ENCODE data around the gene POU6F2. TPM values are rescaled to one million over a fixed set of nuclear protein-coding genes. Genes with fewer than 3 reads are reported as not detected.

POU6F2 gene
- total RNA-seq, 1 experiment from 2014 or later: 0.19 TPM

- peaks cover 7% of the 10 kb centered on the region for H3K4me1 Mint-ChIP-seq (ENCODE audit: insufficient read depth, unreplicated experiment)
- ChIA-PET CTCF (interaction anchor here (0.5 to 1.5 kb wide), 20 partner anchors 10 to 622 kb away, joined by 3 to 7 read pairs (median 4); no protein-coding TSS in a partner anchor), POLR2A (no interaction called here)
- no peaks in the 10 kb centered on the region for H3K9me3 Mint-ChIP-seq (ENCODE audit: unreplicated experiment)
- DNase-seq (ENCODE audit: unreplicated experiment): peak; percentile 65
- H3K27ac Mint-ChIP-seq (ENCODE audit: low read depth, unreplicated experiment): no peak overlapping the region
- no peak overlapping the region for H3K4me3 Mint-ChIP-seq (ENCODE audit: unreplicated experiment)
- H3K36me3 Mint-ChIP-seq (ENCODE audit: insufficient read depth, unreplicated experiment): no peaks in the 10 kb centered on the region
- peaks cover 57% of the 10 kb centered on the region for H3K27me3 Mint-ChIP-seq (ENCODE audit: insufficient read depth, unreplicated experiment)
- TF ChIP-seq CTCF (IDR thresholded peaks at IDR 0.05; ENCODE audit: unreplicated experiment): peak; percentile 82
- no TSS peak for BruUV-seq (replicated peaks)
- intact Hi-C loops (cut with micrococcal nuclease): loop anchor here (1.0 kb wide), 3 partner anchors 135 to 588 kb away; no protein-coding TSS in a partner anchor
These were observed 45.1 kb upstream of the POU6F2 start for GRCh38 chr7:38932509-38933168.

DNA sequence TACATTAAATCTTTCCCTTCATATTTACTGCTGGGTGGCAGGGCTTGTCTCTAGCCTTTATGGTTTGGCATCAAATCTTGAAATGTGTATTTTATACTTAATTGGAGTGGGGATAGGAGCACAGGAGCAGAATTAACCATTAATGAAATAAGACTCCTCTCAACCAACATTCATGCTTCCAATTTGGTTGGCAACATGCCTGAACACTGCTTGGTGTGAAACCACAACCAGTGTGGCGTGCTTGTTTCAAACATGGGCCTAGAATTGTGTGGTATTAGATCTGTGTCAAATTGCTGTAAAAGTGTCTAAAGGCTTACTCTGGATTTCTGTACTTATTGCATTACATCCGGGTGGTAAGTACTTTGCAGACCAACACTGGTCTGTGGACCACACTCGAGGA lies 43.7 kb upstream of the POU6F2 start:
- ChIA-PET CTCF (interaction anchor here (0.7 kb wide), 1 partner anchor 64 kb away, joined by 3 read pairs; no protein-coding TSS in a partner anchor), POLR2A (no interaction called here)
- Mint-ChIP-seq H3K9me3 (ENCODE audit: unreplicated experiment) (no peaks in the 10 kb centered on the region), H3K27ac (ENCODE audit: low read depth, unreplicated experiment) (no peak overlapping the region), H3K27me3 (ENCODE audit: insufficient read depth, unreplicated experiment) (peaks cover 71% of the 10 kb centered on the region), H3K36me3 (ENCODE audit: insufficient read depth, unreplicated experiment) (no peaks in the 10 kb centered on the region), H3K4me3 (ENCODE audit: unreplicated experiment) (no peak overlapping the region), H3K4me1 (ENCODE audit: insufficient read depth, unreplicated experiment) (peaks cover 7% of the 10 kb centered on the region)
- no TSS peak for BruUV-seq (replicated peaks)
- no peak for TF ChIP-seq CTCF (IDR thresholded peaks at IDR 0.05; ENCODE audit: unreplicated experiment)
- no peak for DNase-seq (ENCODE audit: unreplicated experiment)
- intact Hi-C loops (cut with micrococcal nuclease): no loop called here

DNA sequence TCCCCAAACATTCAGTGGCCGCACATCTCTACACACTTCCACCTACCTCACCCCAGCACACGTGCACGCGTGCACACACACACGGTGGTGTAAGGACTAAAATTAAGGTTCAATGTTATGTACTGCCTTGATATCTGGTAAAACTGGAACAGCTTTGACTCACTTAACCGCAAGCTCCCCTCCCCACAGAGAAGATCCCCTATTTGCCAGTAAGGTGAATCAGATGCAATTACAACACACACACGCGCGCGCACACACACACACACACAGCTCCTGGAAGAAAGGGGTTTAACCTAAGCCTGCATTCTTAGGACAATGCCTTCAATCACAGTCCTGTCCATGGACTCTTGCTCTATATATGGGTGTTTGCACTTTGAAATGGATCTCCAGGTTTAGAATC lies 43.2 kb upstream of the POU6F2 start:
- POLR2A ChIA-PET: no interaction called here
- BruUV-seq (replicated peaks): no TSS peak
- Mint-ChIP-seq H3K4me3 (ENCODE audit: unreplicated experiment) (no peak overlapping the region), H3K36me3 (ENCODE audit: insufficient read depth, unreplicated experiment) (no peaks in the 10 kb centered on the region), H3K27me3 (ENCODE audit: insufficient read depth, unreplicated experiment) (peaks cover 76% of the 10 kb centered on the region), H3K4me1 (ENCODE audit: insufficient read depth, unreplicated experiment) (peaks cover 7% of the 10 kb centered on the region), H3K27ac (ENCODE audit: low read depth, unreplicated experiment) (no peak overlapping the region), H3K9me3 (ENCODE audit: unreplicated experiment) (no peaks in the 10 kb centered on the region)
- CTCF ChIA-PET: interaction anchor here (0.6 kb wide), 1 partner anchor 558 kb away, joined by 4 read pairs; no protein-coding TSS in a partner anchor
- intact Hi-C loops (cut with micrococcal nuclease): no loop called here
- DNase-seq (ENCODE audit: unreplicated experiment): no peak
- TF ChIP-seq CTCF (IDR thresholded peaks at IDR 0.05; ENCODE audit: unreplicated experiment): no peak

DNA sequence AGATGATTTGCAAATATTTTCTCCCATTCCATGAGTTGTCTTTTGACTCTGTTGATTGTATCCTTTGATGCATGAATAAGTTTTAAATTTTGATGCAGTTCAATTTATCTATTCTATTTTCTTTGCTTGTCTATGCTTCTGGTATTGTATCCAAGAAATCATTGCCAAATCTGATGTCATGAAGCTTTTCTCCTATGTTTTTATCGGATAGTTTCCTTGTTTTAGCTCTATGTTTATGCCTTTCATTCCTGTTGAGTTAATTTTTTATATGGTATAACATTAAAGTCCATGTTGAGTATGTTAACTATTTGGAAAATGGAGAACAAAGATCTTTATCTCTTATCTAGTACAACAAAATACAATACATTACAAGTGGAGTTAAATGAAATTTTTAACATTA lies 41.1 kb upstream of the POU6F2 start:
- no peak for DNase-seq (ENCODE audit: unreplicated experiment)
- intact Hi-C loops (cut with micrococcal nuclease): loop anchor here (1.0 kb wide), 1 partner anchor 139 kb away; no protein-coding TSS in a partner anchor
- ChIA-PET CTCF (no interaction called here), POLR2A (no interaction called here)
- BruUV-seq (replicated peaks): no TSS peak
- Mint-ChIP-seq H3K27ac (ENCODE audit: low read depth, unreplicated experiment) (no peak overlapping the region), H3K27me3 (ENCODE audit: insufficient read depth, unreplicated experiment) (peaks cover 92% of the 10 kb centered on the region), H3K9me3 (ENCODE audit: unreplicated experiment) (no peaks in the 10 kb centered on the region), H3K36me3 (ENCODE audit: insufficient read depth, unreplicated experiment) (no peaks in the 10 kb centered on the region), H3K4me1 (ENCODE audit: insufficient read depth, unreplicated experiment) (peaks cover 7% of the 10 kb centered on the region), H3K4me3 (ENCODE audit: unreplicated experiment) (no peak overlapping the region)
- TF ChIP-seq CTCF (IDR thresholded peaks at IDR 0.05; ENCODE audit: unreplicated experiment): no peak

Measured in MCF 10A (cell line).